22Rv1 (cell line): ENCODE results near the gene OR13J1.

Experiments used
- ZFX ChIP-seq: fragments of 450-650 bp; IDR thresholded peaks from 2 replicates; pipeline ENCODE4 v1.6.1; 2017; ENCODE audit warnings: antibody characterized with exemption, borderline replicate concordance
- TF ChIP-seq, protein P1 (sequence below): fragments of 450-650 bp; IDR thresholded peaks from 2 replicates; pipeline ENCODE4 v1.5.1; 2017; ENCODE audit warnings: mild to moderate bottlenecking

DNA sequence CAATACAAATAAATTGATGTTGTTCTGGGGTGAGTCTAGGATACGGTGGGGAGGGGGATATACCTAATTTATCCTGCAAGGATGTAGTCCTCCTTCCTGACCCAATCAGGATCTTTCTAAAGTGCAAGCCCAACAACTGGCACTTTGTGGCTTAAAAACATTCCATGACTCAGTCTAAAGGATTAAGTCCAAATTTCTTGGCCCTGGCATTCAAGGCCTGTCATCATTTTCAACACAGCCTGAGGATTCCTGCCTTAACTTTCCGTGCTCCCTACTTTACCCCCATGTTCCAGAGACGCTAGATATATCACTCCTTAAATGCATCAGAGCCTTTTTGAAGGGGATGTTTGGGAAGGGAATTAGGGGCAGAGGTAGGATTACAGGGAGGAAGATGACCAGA is 42.7 kb downstream of the OR13J1 start:
- TF ChIP-seq, protein P1, sequence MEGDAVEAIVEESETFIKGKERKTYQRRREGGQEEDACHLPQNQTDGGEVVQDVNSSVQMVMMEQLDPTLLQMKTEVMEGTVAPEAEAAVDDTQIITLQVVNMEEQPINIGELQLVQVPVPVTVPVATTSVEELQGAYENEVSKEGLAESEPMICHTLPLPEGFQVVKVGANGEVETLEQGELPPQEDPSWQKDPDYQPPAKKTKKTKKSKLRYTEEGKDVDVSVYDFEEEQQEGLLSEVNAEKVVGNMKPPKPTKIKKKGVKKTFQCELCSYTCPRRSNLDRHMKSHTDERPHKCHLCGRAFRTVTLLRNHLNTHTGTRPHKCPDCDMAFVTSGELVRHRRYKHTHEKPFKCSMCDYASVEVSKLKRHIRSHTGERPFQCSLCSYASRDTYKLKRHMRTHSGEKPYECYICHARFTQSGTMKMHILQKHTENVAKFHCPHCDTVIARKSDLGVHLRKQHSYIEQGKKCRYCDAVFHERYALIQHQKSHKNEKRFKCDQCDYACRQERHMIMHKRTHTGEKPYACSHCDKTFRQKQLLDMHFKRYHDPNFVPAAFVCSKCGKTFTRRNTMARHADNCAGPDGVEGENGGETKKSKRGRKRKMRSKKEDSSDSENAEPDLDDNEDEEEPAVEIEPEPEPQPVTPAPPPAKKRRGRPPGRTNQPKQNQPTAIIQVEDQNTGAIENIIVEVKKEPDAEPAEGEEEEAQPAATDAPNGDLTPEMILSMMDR, result no peak
- TF ChIP-seq ZFX, result no peak
